LNCaP clone FGC (cell line): ENCODE data around the gene NHERF1.

ENCODE experiments used
- DNase-seq: peaks from one replicate; pipeline ENCODE4 v3.0.0-alpha.2; 2011; ENCODE audit warnings: low read depth
- H3K4me3 ChIP-seq: 2 replicates; pipeline ENCODE4 v1.5.1; 2011; ENCODE audit warnings: mild to moderate bottlenecking, low read depth, low read length, control low read depth
- TF ChIP-seq, protein P1 (sequence below): IDR thresholded peaks from 2 replicates; pipeline ENCODE4 v1.5.1; 2012; ENCODE audit warnings: mild to moderate bottlenecking; ENCODE audit not compliant: control insufficient read depth, insufficient read depth; ENCODE audit errors: extremely low read depth

Gene NHERF1

DNA sequence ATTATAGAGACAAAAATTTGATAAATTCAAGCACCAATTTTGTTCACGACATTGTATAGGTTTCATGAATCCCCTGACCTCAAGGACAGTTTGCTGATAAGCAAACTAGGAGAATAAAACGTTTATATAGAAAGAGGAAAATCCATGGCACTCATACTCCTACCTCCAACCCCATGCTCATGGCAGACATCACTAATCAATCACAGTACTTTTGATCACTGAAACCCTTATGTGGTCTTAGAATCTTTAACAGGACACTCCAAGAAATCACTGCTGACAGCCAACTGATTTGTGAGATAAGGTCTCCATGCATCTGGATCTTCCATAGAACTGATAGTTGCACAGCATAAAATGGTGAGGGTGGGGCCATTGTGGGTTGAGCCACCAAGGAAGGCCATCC is 4.7 kb upstream of the NHERF1 start:
- no peak for DNase-seq
- TF ChIP-seq, protein P1, sequence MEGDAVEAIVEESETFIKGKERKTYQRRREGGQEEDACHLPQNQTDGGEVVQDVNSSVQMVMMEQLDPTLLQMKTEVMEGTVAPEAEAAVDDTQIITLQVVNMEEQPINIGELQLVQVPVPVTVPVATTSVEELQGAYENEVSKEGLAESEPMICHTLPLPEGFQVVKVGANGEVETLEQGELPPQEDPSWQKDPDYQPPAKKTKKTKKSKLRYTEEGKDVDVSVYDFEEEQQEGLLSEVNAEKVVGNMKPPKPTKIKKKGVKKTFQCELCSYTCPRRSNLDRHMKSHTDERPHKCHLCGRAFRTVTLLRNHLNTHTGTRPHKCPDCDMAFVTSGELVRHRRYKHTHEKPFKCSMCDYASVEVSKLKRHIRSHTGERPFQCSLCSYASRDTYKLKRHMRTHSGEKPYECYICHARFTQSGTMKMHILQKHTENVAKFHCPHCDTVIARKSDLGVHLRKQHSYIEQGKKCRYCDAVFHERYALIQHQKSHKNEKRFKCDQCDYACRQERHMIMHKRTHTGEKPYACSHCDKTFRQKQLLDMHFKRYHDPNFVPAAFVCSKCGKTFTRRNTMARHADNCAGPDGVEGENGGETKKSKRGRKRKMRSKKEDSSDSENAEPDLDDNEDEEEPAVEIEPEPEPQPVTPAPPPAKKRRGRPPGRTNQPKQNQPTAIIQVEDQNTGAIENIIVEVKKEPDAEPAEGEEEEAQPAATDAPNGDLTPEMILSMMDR = no peak

DNA sequence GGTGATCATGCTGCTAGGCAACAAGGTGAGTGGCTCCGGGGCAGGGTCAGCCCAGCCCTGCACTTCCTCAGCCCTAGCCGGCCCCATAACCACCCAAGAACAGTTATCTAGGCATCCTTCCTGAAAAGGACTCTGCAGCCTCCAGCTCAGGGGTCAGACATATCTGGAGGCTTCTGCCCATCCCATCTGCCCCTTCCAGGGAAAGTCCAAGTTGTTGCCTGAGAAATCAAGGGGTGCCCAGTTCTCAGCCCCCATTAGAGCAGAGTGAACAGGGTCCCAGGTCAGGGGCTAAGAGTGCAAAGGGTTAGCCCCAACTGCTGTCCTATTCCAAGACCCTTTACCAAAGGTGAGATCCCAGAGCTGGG is 4.1 kb upstream of the NHERF1 start:
- H3K4me3 ChIP-seq = no peak overlapping the region
- DNase-seq = no peak
- TF ChIP-seq, protein P1 = no peak

More for the DNA sequence above, 4.7 kb upstream of the NHERF1 start:
- H3K4me3 ChIP-seq = no peak overlapping the region

DNA sequence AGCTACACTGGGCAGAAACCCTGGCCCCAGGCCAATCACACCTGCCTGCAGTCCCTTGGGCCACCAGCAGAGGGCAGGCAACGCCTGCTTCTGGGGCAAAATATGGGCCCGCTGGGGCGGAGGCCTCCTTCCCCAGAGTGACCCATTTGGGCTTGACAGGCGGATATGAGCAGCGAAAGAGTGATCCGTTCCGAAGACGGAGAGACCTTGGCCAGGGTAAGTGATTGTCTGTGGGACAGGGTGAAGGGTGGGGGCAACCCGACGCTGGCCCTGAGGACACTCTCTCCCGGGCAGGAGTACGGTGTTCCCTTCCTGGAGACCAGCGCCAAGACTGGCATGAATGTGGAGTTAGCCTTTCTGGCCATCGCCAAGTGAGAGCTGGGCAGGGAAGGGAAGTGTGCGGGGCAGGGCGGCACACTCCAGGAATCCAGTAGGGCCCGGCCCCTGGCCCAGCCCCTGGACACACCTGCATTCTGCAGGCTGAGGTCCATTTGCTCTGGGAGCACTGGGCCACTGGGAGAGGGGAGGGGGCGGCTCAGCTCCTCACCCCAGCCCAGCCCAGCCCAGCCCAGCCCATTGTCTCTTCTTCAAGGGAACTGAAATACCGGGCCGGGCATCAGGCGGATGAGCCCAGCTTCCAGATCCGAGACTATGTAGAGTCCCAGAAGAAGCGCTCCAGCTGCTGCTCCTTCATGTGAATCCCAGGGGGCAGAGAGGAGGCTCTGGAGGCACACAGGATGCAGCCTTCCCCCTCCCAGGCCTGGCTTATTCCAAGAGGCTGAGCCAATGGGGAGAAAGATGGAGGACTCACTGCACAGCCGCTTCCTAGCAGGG is 3.5 kb upstream of the NHERF1 start:
- TF ChIP-seq, protein P1 = peak; percentile 97
- H3K4me3 ChIP-seq = peak overlapping the region; percentile 41
- DNase-seq = no peak

DNA sequence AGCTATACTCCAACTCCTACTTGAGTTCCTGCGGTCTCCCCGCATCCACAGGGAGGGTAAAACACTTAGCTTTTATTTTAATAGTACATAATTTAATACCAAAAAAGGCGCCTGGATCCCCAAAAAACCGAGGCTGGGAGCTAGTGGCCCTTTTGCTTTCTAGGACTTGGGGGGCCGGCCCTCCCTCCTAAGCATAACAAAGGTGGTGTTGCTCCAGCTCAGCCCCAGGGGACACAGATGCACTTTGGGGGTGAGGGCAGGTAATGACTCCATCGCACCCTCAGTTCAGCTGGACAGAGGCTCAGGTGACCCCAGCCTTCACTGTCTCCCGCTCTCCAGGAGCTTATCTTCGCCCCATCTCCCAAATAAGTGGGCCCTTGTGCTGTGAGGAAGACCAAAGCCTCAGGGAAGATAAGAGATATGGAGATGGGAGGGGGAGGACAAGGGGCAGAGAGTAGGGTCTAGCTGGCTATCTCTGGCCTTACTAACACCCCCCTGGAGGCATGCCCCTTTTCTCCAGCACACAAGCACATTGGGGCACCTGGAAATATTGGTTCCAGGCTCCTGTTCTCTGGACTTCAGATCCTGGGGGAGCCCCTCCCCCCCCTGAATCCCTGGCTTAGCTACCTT is 2.8 kb upstream of the NHERF1 start:
- no peak for DNase-seq
- H3K4me3 ChIP-seq = no peak overlapping the region
- TF ChIP-seq, protein P1 = no peak

GRCh38 chr17:74746376-74746775 is 2.1 kb upstream of the NHERF1 start:
- H3K4me3 ChIP-seq = no peak overlapping the region
- TF ChIP-seq, protein P1 = no peak
- DNase-seq = no peak

DNA sequence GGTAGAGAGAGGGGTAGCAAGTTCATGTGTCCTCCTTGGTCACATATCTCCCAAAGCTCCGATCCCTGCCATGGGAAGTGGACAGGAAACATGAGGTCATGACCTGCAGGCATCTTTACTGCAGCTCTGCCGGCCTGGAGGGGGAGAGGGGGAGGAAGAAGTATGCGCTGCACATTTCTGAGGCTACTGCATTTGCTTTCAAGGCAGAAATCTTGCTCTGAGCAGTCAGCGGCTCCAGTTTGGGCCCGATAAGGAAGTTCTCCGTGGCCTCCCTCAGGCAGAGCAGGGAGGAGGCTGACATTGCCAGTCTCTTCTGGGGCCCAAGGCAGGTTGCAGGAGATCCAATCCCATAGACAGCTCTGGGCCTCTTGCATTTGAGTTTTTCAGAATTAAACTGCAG is 1.5 kb upstream of the NHERF1 start:
- DNase-seq = no peak
- TF ChIP-seq, protein P1 = no peak
- H3K4me3 ChIP-seq = no peak overlapping the region

DNA sequence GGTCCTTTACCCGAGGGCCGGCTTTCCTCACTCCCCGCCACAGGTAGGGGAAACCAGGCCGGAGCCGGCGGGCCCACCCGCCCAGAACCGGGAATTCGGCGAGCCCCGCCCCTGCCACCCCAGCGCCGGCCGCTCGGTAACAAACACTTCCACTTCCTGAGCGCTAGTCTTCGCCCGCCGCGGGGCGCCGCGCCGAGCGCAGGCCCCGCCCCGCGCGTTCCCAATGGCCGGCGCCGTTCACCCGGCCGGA is 224 bp upstream of the NHERF1 start:
- no peak for DNase-seq
- TF ChIP-seq, protein P1 = no peak
- peak overlapping the region; percentile 98 for H3K4me3 ChIP-seq
